Hepatocyte (in vitro differentiated cells): ENCODE results near the gene TSPAN33.

ENCODE experiments used
- CTCF ChIP-seq: fragments of 200-600 bp; sonication (generic); IDR thresholded peaks from 2 replicates; pipeline ENCODE4 v1.5.1; 2016; ENCODE audit warnings: antibody characterized with exemption, mild to moderate bottlenecking; ENCODE audit not compliant: poor library complexity
- EZH2 ChIP-seq: fragments of 200-600 bp; sonication (generic); IDR thresholded peaks from 2 replicates; pipeline ENCODE4 v1.6.1; 2016; ENCODE audit warnings: antibody characterized with exemption, mild to moderate bottlenecking, borderline replicate concordance
- EZH2phosphoT487 ChIP-seq: fragments of 200-600 bp; sonication (generic); IDR thresholded peaks from one replicate; pipeline ENCODE4 v1.6.1; 2018; ENCODE audit warnings: antibody characterized with exemption, mild to moderate bottlenecking, low read depth, moderate library complexity; ENCODE audit not compliant: unreplicated experiment, severe bottlenecking

DNA sequence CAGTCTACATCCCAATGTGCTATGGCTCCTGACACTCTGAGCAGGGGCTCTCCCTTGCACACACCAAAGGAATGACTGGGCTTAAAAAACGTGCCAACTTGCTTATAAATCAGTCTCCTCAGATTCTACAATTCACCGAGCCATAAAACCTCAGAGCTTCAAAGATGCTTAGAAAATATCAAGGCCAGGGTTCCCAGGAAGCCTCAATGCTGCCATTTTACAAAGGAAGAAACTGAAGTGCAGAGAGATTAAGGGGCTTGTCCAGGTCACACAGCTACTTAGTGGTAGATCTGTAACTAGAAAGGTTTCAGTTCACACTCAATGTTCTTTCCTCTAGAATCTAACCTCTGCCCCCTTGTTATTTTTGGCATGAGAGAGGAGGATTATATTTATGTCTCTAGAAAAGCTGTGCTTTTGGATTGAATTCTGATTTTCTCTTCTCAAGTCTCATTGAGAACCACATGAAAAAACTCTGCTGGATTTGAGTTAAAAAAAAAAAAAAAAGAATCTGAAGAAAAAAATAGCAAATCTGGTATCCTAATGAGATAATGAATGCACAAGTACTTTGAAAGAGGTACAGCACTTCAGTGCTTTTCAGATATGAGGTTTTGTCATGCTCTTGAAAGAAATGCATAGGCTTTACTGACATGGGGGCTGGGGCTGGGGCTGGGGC, 22.3 kb upstream of the TSPAN33 start:
- TF ChIP-seq CTCF, result no peak
- no peak for TF ChIP-seq EZH2
- no peak for TF ChIP-seq EZH2phosphoT487
